ENCODE measurements around the gene PKP4.
A peak's percentile ranks its signal among the peaks of the same experiment; 100 is the strongest.

The PKP4 gene

DNA sequence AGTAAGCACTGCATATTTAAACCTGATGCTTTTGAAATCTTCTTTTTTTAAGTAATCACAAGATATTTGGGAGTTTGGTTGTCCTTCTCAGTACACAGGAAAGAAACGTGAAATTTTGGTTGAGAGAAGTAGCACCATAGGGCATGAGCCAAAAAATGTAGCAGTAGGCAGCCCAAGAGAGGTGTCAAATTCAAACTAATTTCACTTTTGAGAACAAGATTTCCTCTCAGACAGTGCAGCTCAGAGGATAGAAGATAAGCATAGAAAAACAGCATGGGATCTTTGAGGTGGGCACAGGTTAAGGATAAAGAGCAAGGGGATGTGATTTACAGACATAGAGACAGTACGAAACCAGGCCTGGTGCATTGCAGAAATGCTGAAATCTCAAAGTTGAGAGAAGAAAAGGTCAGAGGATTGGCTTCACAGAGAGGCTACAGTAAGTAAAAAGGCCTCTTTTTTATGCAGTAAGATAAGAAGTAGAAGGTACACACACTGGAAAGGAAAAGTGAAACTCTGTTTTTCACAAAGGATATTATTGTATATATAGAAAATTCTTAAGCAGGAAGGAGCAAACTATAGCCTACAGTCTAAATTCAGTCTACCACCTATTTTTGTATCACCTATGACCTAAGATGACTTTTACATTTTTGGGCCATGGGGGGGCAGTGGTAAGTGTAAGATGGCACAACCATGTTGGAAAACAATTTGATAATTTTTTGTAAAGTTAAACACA is 89.8 kb downstream of the PKP4 start:
- no peak for DNase-seq

DNA sequence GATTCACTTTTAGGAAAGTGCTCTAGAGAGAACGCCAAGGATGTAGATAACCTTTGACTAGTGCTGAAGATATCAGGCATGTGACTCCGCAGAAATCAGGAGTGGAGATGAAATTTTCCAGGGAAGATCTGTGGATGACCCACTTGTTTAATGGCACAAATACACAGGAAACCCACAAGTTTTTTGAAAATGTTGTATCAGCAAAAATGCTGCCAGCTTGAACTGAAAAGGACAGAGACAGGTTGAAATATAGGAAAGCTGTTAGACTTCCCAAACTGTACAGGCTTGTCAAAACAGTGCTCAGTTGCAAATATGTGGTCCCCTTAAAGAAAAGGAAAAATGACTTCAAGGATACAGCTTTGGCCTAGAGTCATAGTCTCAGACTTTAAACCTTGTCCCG is 96.5 kb downstream of the PKP4 start:
- DNase-seq = no peak

DNA sequence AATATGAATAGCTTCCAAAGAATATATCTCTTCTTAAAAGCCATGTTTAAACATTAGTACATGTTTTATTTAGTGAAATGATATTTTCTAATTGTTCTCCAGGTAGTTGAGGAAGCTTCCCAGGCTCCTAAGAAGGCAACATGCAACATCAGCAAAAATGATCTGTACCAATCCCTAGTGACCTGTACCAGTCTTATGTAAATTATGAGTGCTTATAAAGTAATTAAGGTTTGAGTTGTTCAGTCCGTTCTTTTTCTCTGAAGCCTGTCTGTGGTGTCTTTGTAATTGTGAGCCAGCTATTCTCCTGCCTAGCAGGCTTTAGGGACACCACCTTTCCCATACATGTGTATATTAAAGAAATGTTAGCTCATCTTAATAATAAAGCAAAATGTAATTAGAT is 98.2 kb downstream of the PKP4 start:
- DNase-seq = no peak

DNA sequence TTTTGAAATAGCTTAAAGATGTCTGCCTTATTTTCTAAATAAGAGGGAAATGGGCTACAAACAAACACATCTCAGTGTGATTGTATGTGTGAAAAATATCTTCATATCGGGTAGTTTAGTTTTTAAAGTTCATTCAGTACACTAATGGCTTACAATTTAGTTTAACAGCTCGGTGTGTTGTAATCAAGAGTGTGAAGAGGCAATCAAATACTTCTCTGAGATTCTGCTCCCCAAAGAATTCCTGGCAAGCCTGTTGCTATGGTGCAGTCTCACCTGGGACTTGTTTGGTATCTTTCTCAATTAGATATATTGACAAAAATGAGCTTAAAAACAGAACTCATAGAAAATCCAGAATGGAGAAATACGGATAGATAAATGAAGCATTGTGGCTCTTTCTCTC is 99.4 kb downstream of the PKP4 start:
- DNase-seq = no peak

DNA sequence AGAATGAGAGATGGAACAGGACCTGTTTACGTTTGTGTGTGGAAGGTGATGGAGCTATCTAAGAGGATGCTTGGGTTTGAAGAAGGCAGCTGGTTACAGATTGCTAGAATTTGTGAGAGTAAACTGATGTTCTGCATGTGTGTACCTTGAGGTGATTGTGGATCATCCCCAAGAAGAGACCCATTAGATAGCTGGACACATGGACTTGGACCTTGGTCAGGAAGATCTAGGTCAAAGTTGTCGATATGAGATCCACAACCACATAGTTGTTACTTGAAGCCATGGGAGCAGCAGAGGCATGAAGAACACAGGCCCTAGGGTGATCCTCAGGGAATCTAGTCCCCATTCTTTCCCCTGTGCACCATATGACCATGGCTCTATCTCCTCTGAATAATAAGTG is 101.0 kb downstream of the PKP4 start:
- no peak for DNase-seq

DNA sequence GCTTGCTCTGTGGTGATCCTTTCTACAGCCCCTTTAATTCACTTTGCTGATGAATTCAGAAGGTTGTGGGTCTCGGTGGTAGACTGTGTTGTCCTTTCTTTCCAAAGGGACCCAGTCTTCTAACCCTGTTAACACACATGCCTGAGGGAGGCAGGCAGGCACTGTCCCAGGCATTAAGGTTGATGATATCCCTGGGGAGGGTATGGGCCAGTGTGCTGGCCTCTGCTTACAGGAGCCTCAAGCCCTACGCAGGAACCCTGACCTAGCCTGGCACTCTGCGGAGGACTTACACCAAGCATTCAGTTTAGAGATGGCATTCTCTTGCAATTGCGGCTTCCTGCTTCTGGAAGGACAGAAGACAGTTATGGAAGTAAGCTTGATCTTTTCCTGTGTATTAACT is 102.5 kb downstream of the PKP4 start:
- DNase-seq = no peak

DNA sequence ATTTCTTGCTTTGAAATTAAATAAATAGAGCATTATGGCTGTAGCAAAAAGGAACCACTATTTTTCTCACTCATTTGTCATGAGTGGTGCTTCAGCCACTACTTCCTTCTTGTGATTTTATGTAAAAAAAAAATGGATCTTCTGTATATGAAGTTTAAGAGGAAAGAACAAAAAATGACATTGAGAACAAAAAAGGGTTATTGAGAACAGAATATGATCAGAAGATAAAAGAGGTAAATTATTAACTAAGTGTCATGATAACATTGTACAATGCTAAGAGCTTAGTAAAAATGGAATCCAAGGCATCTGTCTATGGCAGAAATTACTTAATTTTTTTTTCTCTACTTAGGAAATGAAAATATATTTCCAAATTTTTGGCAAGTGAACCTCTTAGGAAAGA is 103.5 kb downstream of the PKP4 start:
- no peak for DNase-seq

DNA sequence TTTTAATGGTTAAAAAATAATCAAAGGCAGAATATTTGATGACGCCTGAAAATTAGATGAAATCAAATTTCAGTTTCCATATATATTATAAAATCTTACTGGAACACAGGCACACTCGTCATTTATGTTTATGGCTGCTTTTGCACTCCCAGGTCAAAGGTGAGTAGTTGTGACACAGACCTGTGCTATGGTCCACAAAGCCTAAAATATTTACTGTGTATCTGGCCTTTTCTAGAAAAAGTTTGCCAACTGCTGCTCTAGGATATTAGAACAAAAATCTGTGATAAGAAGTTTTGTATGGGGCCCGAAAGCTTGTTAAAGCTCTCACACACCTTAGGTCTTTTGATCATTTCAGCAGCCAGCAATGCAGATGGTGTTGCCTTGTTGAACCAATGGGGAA is 104.3 kb downstream of the PKP4 start:
- DNase-seq = no peak

DNA sequence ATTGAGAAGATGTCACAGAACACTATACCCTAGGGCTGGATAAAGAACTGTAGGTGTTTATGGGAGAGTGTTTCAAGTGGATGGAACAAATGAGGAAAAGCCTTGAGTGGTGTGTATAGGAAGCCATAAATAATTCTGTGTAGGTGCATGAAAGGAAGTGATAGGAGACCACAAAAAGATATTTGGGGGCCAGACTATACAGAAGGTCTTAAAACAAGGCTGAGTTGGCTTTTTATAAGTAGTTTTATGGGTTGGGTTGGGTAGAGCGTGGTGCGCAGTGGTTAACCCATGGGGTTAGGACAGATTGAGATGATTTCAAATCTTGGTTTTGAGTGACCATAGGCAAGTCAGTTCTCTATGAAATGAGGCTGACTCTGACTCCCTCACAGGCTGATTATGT is 110.5 kb downstream of the PKP4 start:
- no peak for DNase-seq

DNA sequence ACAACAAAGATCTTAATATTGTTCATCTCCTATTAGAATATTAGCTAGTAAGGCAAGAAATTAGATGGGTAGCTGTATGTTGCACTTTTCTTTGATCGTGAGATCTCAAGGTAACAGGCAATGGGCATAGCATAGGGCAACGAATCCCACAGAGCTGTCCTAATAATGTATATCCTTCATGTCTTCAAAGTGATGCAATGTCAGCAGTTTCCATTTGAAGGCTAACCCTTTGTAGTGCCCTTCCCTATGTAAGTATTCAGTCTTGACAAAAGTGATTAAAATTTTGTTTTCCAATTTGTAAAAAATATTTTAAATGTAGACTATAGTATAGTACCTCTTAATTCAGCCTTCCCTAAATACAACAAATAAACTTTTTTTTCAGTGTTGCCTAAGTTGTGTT is 112.5 kb downstream of the PKP4 start:
- no peak for DNase-seq

DNA sequence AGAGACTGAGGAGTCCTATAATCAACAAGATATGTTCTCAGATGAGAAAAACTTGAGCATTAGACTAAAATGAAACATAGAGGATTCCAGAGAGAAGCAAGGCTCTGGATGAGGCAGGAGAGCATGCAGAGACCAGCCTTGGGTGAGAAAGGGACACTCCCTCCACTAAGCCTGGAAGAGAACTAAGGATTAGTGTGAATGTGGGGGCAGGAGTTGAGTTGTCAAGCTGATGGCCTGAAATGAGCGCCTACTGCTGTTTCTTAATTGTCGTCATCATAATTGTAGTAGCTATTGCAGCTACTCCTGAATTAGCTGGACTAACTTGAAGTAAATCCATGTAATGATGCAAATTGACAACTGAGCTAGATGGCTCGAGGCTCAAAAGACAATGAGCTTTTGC is 114.1 kb downstream of the PKP4 start:
- no peak for DNase-seq

DNA sequence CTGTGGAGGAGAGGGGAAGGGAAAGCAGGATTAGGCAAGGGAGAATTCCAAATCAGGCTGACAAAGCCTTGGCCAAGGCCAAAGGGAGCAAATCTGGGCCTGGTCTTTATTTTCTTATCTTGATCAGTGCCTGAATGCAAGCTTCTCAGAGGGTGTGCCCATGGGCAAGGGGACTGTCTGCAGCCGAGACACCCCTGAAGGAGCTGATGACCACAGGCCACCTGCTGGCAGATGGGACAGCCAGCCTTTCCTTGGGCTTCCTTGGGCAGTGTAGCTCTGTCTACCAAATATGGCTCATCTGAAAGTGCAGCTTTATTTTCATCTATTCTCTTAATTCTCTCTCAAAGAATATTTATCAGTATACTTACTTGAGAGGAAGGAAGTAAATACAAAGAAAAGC is 117.0 kb downstream of the PKP4 start:
- DNase-seq = no peak

DNA sequence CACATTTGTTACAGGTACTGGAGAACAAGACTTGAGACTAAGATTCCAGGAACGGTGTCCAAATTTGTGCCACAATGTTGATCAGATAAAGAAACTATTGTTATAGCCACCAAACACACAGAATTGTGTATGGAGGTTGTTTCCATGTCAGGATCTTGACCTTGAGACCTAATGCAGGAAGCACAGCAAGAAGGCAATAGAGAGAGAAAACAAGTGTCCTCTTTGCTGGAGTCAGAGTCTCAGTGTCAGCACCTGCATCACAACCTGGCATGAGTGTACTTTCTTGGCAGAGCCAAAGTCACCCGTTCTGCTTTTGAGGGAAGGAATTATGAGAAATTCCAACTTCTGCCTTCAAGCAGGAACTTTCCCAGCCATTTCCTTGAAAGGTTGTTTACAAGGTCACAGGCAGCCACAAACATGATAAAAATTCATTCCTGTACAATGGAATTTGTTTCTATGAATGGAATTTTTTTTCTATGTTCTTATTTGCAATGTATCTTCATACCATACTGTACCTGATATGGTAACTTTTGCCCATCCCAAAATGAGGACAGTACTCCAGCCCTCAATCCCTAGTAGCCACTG is 118.4 kb downstream of the PKP4 start:
- no peak for DNase-seq

DNA sequence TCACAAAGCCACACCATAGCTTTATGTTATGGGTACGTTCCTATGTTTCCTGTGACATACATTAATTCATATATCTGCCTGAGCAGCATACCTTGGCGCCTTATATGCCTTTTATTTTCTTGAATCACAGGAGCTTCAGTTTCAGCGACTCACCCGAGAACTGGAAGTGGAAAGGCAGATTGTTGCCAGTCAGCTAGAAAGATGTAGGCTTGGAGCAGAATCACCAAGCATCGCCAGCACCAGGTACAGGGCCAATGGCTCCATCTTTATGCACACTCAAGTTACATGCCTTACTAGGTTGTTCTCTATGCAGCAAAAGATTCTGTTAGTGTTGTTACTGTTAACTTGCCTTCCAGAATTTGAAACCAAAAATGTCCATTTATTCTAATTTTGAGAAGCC is 120.4 kb downstream of the PKP4 start:
- DNase-seq = no peak

DNA sequence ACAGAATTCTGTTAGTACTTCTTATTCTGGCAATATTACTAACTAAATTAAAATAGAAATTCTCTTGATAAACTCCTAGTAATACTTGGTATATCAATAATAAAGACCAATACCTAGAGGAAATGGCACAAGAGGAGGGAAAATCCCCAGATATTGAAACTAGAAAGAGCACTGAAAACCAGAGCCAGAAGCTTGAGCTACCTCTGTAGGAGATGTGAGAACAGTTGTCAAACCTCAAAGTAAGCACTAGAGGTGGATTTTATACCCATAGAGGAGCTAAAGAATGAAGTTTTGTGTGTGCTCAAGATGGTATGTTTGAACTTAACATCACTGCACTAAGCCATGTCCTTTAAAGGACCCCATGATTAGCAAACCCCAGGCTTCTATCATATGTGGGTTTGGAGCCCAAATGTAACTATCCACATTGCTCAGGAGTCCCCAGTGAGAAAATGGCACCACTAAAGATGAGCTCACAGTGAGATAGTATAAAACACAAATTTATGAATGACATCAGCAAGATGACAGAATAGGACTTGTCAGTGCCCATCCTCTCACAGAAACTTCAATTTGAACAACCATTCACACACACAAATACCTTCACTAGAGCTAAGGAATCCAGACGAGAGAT is 122.1 kb downstream of the PKP4 start:
- DNase-seq = no peak

DNA sequence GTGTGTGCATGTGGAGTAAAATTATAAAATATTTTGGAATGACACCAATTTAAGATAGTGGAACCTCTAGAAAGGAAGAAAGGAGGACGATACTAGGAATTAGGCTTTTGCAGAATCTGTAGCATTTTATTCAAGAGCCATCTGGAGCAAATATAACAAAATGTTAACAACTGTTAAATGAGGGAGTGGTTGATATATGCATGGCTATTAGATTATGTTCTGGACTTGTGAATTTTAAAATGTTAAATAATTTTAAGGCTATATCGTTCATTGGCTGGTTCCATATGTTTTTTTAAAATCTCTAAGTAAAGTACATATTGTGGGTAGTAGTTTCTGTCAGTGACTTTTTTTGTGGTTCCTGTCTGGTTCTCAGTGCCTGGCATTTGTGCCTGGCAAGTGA is 123.2 kb downstream of the PKP4 start:
- no peak for DNase-seq

DNA sequence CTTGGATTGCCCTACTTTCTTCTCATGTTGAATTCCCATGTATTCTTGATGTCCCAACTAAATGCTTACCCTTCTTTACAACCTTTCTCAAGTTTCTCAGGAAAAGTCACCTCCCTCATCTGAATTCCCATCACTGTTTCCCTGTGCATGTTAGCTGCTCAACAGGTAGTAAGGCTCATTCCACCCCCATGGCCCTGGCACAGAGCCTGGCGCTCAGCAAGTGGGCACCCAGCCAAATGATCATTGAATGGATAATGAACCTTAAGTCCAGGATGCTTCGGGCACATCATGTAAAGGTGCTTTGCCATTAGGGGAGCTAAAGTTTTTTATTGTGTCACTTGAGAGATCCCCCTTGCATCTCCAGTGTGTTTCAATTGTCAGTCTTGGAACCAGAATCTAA is 124.0 kb downstream of the PKP4 start:
- DNase-seq = no peak

DNA sequence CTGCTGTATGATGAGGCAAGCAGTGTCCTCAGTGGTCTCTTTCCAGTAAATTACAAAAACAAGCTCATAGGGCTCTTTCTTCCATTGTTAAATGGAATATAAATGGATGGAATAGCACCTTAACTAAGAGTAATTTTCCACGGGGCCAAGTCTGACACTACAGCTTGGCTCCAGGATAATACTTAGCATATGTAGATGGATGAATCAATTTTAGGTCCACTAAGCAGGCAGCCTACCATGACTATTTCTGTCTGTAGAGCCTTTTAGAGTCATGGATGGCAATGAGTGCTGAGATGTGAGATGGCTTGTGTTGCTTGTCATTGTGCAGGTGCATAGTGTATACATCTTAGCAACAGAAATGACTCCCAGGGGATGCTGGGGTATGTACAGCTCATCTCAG is 125.9 kb downstream of the PKP4 start:
- no peak for DNase-seq

DNA sequence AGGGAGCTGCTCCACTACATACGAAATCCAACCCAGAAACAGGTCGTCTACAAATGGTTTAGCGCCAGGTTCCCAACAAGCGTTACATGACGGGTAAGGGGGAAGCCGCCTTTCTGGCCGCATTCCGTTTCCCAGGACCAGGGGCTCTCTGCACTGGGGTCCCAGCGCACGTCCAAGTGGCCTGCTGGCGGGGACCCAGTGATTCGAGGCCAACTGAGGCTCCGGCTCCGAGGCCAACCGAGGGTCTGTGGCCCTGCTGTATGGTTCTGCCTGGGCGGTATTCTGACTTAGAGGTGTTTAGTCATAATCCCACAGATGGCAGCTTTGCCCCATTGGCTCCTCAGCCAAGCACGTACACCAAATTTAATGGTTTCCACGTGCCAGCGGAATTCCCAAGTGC is 127.2 kb downstream of the PKP4 start:
- DNase-seq = no peak

DNA sequence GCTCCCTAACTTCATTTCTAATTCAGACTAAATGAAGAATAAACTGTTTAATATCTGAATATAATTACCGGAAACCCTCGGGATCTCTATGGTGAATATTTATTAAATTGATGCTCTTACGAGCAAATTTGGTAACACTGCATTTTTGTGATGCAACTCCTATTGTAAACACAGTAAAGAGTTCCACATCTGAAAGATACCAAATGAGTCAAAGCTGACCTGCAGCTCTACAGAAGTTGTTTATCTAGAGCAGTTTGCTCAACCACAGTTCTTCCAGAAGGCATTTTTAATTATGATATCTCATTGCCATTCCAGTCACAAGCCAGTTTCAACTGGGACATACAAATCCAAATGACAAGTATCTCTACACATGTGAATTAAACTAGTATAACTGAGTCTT is 129.7 kb downstream of the PKP4 start:
- no peak for DNase-seq

DNA sequence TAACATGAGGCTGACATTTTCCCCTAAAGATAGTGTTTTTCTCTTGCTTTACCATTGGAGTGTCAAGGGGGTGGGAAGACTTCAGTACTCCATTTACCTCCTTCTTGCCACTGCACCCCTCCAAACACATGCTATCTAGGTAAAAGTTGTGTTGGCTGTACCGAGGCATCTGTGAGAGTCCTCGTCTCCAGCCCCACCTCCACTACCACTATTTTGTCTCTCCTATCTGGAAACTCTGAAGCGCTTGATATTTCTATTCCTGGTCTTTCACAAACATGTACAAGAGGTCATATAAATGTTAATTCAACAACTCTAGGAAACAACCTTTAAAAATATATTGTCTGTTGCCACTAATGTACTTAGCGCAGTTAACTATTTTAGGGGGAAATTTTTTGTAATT is 132.6 kb downstream of the PKP4 start:
- no peak for DNase-seq

DNA sequence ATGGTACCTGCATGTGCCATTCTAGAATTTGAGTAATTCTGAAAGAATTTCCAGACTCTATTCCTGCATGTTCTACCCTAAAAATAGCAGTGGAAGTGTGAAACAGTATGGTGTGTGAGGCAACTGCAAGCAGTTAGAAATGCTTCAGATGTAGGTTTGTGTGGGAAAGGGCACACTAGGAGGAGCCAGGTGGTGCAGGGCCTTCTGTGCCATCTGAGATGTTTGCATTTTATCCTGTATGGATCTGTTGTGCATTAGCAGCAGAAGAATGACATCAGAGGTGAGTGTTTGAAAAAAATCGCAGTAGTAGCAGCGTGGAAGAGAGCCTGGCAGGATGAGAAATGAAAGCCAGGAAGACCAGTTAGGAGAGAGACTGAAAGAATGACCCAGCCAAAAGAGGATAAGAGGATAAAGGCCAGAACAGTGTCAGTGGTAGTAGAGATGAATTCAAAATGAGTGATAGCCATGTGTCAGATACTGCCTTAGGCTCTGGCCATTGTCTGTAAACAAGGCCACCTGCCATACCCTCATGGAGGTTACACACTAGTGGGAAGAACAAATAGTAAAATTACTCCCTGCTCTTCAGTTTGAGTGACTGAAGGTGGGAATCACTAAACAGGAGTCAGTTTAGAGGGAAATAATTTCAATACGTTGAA is 142.2 kb downstream of the PKP4 start:
- peak; percentile 8 for DNase-seq

DNA sequence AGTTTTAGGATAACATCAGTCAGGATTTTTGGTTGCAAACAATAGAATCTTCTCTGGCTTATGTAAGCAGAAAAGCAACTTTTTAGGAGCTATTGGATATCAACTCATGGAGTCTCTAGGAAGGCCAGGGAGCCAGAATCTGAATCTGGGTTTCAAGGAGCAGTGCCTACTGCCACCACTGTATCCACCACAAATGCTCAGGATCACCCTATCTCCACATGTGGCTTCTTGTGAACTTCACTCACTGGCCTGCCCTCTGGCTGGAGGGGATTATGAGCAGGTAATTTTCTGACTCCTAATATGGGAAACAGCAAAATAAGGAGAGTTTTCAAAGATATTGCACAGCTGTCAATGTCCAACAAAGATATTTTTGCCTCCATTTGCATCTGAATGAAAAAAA is 142.9 kb downstream of the PKP4 start:
- DNase-seq = no peak

DNA sequence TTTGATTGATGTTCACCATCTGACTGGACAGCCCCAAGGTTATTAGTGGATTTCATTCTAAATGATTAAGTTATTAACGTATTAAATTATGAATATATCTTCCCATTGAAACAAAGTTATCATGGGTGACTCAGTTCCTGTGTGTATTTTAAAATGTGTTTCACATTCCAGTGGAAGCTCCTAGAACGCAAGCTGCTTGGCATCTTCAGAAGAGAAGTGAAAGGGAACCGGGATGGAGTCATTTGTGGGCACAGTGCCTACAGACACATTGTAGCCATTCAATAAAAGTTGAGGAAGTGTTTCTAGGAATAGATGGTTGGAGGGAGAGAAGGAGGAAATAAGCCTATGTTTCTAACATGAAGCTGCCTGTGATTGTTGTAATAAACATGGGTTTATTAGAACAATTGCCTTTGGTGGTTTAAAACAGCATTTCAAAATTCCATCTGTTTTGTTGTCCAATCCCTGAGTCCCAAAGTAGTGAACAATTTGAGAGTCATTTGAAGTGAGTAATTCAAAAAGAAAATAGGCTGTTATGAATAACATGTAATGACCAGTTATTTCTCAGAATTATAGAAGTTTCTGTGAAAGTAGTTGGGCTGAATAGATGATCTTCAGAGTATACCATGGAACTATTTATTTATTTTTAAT is 143.5 kb downstream of the PKP4 start:
- no peak for DNase-seq

Measured in NCI-H2107 (cell line).